ENCODE measurements around the gene ROBO3. TPM values are rescaled to one million over a fixed set of nuclear protein-coding genes. Genes with fewer than 3 reads are reported as not detected.
A peak's percentile ranks its signal among the peaks of the same experiment; 100 is the strongest.

Gene ROBO3
- 8.8 and 17.2 TPM in 2 replicates for total RNA-seq

GRCh38 chr11:124865181-124865901, at the start of gene ROBO3:
Gene ROBO3 (plus strand): TSS chr11:124865432. CDS start chr11:124865578, 146 bp downstream.
- DNase-seq: no peak

GRCh38 chr11:124817036-124817435, 48.2 kb upstream of the ROBO3 start:
- DNase-seq: no peak

- DNase-seq: no peak
Observed at GRCh38 chr11:124821995-124822730, 43.1 kb upstream of the ROBO3 start.

GRCh38 chr11:124823512-124824376, 41.5 kb upstream of the ROBO3 start:
- no peak for DNase-seq

- DNase-seq: no peak
Observed at GRCh38 chr11:124825876-124826275, 39.4 kb upstream of the ROBO3 start.

- no peak for DNase-seq
Observed at GRCh38 chr11:124829986-124830385, 35.2 kb upstream of the ROBO3 start.

GRCh38 chr11:124830749-124831148, 34.5 kb upstream of the ROBO3 start:
- no peak for DNase-seq

GRCh38 chr11:124831897-124832296, 33.3 kb upstream of the ROBO3 start:
- no peak for DNase-seq

- DNase-seq: no peak
Observed at GRCh38 chr11:124832571-124832970, 32.7 kb upstream of the ROBO3 start.

- no peak for DNase-seq
Observed at GRCh38 chr11:124834526-124835180, 30.6 kb upstream of the ROBO3 start.

GRCh38 chr11:124835918-124836317, 29.3 kb upstream of the ROBO3 start:
- DNase-seq: no peak

- peak; percentile 92 for DNase-seq
Observed at GRCh38 chr11:124837491-124837856, 27.8 kb upstream of the ROBO3 start.

- DNase-seq: no peak
Observed at GRCh38 chr11:124838805-124839127, 26.5 kb upstream of the ROBO3 start.

- DNase-seq: peak; percentile 13
Observed at GRCh38 chr11:124839128-124839971, 25.9 kb upstream of the ROBO3 start.

- DNase-seq: no peak
Observed at GRCh38 chr11:124839972-124840621, 25.1 kb upstream of the ROBO3 start.

- no peak for DNase-seq
Observed at GRCh38 chr11:124840666-124841065, 24.6 kb upstream of the ROBO3 start.

GRCh38 chr11:124841201-124841600, 24.0 kb upstream of the ROBO3 start:
- DNase-seq: no peak

GRCh38 chr11:124841840-124842239, 23.4 kb upstream of the ROBO3 start:
- no peak for DNase-seq

GRCh38 chr11:124842305-124842704, 22.9 kb upstream of the ROBO3 start:
- no peak for DNase-seq

- no peak for DNase-seq
Observed at GRCh38 chr11:124843616-124843910, 21.7 kb upstream of the ROBO3 start.

GRCh38 chr11:124844664-124845079, 20.6 kb upstream of the ROBO3 start:
- no peak for DNase-seq
